ENCODE results near the gene DSCAML1.

DSCAML1 gene

GRCh38 chr11:117538263-117539135, 258.5 kb downstream of the DSCAML1 start:
- DNase-seq = no peak

- no peak for DNase-seq
Measured at GRCh38 chr11:117535850-117536411, 261.1 kb downstream of the DSCAML1 start.

GRCh38 chr11:117535201-117535849, 261.7 kb downstream of the DSCAML1 start:
- no peak for DNase-seq

GRCh38 chr11:117532568-117532967, 264.4 kb downstream of the DSCAML1 start:
- no peak for DNase-seq

GRCh38 chr11:117529816-117530215, 267.2 kb downstream of the DSCAML1 start:
- DNase-seq = no peak

- no peak for DNase-seq
Measured at GRCh38 chr11:117528097-117528721, 268.8 kb downstream of the DSCAML1 start.

GRCh38 chr11:117527271-117527670, 269.7 kb downstream of the DSCAML1 start:
- no peak for DNase-seq

GRCh38 chr11:117525866-117526542, 271.0 kb downstream of the DSCAML1 start:
- DNase-seq = no peak

GRCh38 chr11:117524468-117525183, 272.4 kb downstream of the DSCAML1 start:
- DNase-seq = no peak

- DNase-seq = no peak
Measured at GRCh38 chr11:117523680-117524079, 273.3 kb downstream of the DSCAML1 start.

GRCh38 chr11:117521974-117522373, 275.0 kb downstream of the DSCAML1 start:
- no peak for DNase-seq

- no peak for DNase-seq
Measured at GRCh38 chr11:117520966-117521365, 276.1 kb downstream of the DSCAML1 start.

GRCh38 chr11:117520201-117520600, 276.8 kb downstream of the DSCAML1 start:
- DNase-seq = no peak

- DNase-seq = no peak
Measured at GRCh38 chr11:117519590-117519989, 277.4 kb downstream of the DSCAML1 start.

- no peak for DNase-seq
Measured at GRCh38 chr11:117519170-117519569, 277.8 kb downstream of the DSCAML1 start.

- DNase-seq = no peak
Measured at GRCh38 chr11:117518455-117518854, 278.6 kb downstream of the DSCAML1 start.

GRCh38 chr11:117517097-117517496, 279.9 kb downstream of the DSCAML1 start:
- DNase-seq = no peak

GRCh38 chr11:117515892-117516787, 280.9 kb downstream of the DSCAML1 start:
- no peak for DNase-seq

- DNase-seq = no peak
Measured at GRCh38 chr11:117514256-117514655, 282.8 kb downstream of the DSCAML1 start.

- no peak for DNase-seq
Measured at GRCh38 chr11:117513666-117514065, 283.4 kb downstream of the DSCAML1 start.

GRCh38 chr11:117511931-117512539, 285.0 kb downstream of the DSCAML1 start:
- no peak for DNase-seq

Measured in activated gamma-delta T cell treated with Interleukin-2 at 50 U/mL for 16 hours (primary cell).